Gastrocnemius medialis (tissue), 4 donors: ENCODE results near the gene NMBR. TPM values are rescaled to one million over a fixed set of nuclear protein-coding genes. Genes with fewer than 3 reads are reported as not detected.
"Not testable (repeated sequence)": the region's sequence is repeated elsewhere in the genome, so short reads cannot be mapped to it uniquely, and the experiment has no call there.

Experiments used
- ATAC-seq, 2 donors: fragments of 150-250 bp; one replicate each; pipeline ENCODE4 v1.9.1; 2016
- DNase-seq, 2 donors: peaks; one replicate each; pipeline ENCODE4 v3.0.0-alpha.2; 2019
- H3K27ac ChIP-seq, 4 donors: fragments of 200-600 bp; sonication (generic); 1 replicate in 1 of 4; 2 replicates in 3 of 4; pipeline ENCODE4 v1.5.1; 2016 to 2018; ENCODE audit warnings: mild to moderate bottlenecking in 2 of 4, moderate library complexity in 1 of 4
- H3K27me3 ChIP-seq, 3 donors: fragments of 200-600 bp; sonication (generic) in 2 of 3; 1 replicate in 1 of 3; 2 replicates in 2 of 3; pipeline versions ENCODE4 v1.5.1 to v1.6.0; 2016 to 2019; ENCODE audit warnings: mild to moderate bottlenecking in 1 of 3, moderate library complexity in 1 of 3
- H3K36me3 ChIP-seq, 2 donors: fragments of 200-600 bp; sonication (generic) in 1 of 2; one replicate each; pipeline ENCODE4 v1.5.1; 2017 to 2018
- H3K4me1 ChIP-seq, 2 donors: fragments of 200-600 bp; sonication (generic) in 1 of 2; one replicate each; pipeline ENCODE4 v1.5.1; 2016 to 2017; ENCODE audit warnings: mild to moderate bottlenecking in 2 of 2
- H3K4me3 ChIP-seq, 4 donors: fragments of 200-600 bp; sonication (generic) in 3 of 4; 1 replicate in 1 of 4; 2 replicates in 3 of 4; pipeline ENCODE4 v1.5.1; 2016 to 2019; ENCODE audit warnings: mild to moderate bottlenecking in 2 of 4
- H3K9me3 ChIP-seq, 3 donors: fragments of 200-600 bp; sonication (generic) in 2 of 3; 1 replicate in 1 of 3; 2 replicates in 2 of 3; pipeline ENCODE4 v1.5.1; 2016 to 2019
- CTCF ChIP-seq, 5 experiments: fragments of 450-650 bp in 3 of 5; fragments of 200-600 bp in 2 of 5; sonication (generic) in 2 of 5; IDR thresholded peaks in 4 of 5; conservative IDR thresholded peaks in 1 of 5; 1 replicate in 4 of 5; 2 replicates in 1 of 5; pipeline ENCODE4 v1.5.1; 2016 to 2019; ENCODE audit warnings: antibody characterized with exemption in 5 of 5, mild to moderate bottlenecking in 3 of 5, moderate library complexity in 3 of 5
- POLR2A ChIP-seq, 2 donors: fragments of 450-650 bp; IDR thresholded peaks; one replicate each; pipeline ENCODE4 v1.6.1; 2017; ENCODE audit warnings: antibody characterized with exemption in 2 of 2, mild to moderate bottlenecking in 2 of 2, moderate library complexity in 2 of 2
- in situ Hi-C, 4 donors: fragments of 200-750 bp; cut with MboI; loops; one replicate each; pipeline versions ENCODE4 v1.15.0 to v1.8.0; 2017; ENCODE audit warnings: low sequenced_read_pairs in 4 of 4
- intact Hi-C: fragments of 100-400 bp; cut with DNase I; formaldehyde crosslinking; loops from one replicate; pipeline ENCODE4 v1.15.1; 2023; ENCODE audit warnings: low total_unique reads
- total RNA-seq, 4 donors: library from RNA; depleted of rRNA; stranded (reverse); fragments of >200 nt; gene quantifications; one replicate each; pipeline versions ENCODE4 v1.1.0 to v1.2.3, GENCODE V29; 2016

Gene NMBR
- total RNA-seq, 4 donors from 2014 or later: 0.23 TPM; not detected in 3

GRCh38 chr6:142030115-142030619 lies 116.8 kb downstream of the NMBR start:
- Histone ChIP-seq H3K9me3 (no peaks in the 10 kb centered on the region), H3K4me3 (no peak overlapping the region), H3K4me1 (no peaks in the 10 kb centered on the region), H3K36me3 (no peaks in the 10 kb centered on the region), H3K27me3 (no peaks in the 10 kb centered on the region), H3K27ac (no peak overlapping the region)
- no peak for DNase-seq
- ATAC-seq: no peak
- in situ Hi-C loops: no loop called here
- intact Hi-C loops: no loop called here
- TF ChIP-seq POLR2A (IDR thresholded peaks at IDR 0.05) (no peak), CTCF (IDR thresholded peaks at IDR 0.05 in 4 of 5, conservative IDR thresholded peaks at IDR 0.05 in 1 of 5) (no peak)

DNA sequence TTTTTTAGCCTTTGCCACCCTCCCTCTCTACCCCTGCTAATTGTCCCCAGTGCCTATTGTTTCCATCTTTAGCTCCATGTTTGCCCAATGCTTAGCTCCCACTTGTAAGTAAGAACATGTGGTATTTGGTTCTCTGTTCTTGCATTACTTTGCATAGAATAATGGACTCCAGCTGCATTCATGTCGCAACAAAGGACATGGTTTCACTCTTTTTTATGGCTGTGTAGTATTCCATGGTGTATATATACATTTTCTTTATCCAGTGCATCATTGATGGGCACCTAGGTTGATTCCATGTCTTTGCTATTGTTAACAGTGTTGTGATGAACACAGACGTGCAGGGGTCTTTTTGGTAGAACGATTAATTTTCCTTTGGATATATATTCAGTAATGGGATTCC lies 118.4 kb downstream of the NMBR start:
- H3K9me3 ChIP-seq: no peaks in the 10 kb centered on the region
- intact Hi-C loops: no loop called here
- no peaks in the 10 kb centered on the region for H3K27me3 ChIP-seq
- ATAC-seq: no peak
- H3K4me3 ChIP-seq: no peak overlapping the region
- in situ Hi-C loops: no loop called here
- H3K36me3 ChIP-seq: no peaks in the 10 kb centered on the region
- no peak for TF ChIP-seq POLR2A (IDR thresholded peaks at IDR 0.05)
- TF ChIP-seq CTCF (IDR thresholded peaks at IDR 0.05 in 4 of 5, conservative IDR thresholded peaks at IDR 0.05 in 1 of 5): no peak
- no peak overlapping the region for H3K27ac ChIP-seq
- no peak for DNase-seq
- no peaks in the 10 kb centered on the region for H3K4me1 ChIP-seq

- H3K4me1 ChIP-seq, in situ Hi-C loops, DNase-seq, H3K36me3 ChIP-seq, H3K27me3 ChIP-seq, ATAC-seq, H3K27ac ChIP-seq, H3K4me3 ChIP-seq, intact Hi-C loops, H3K9me3 ChIP-seq: not testable (repeated sequence)
Measured at GRCh38 chr6:142027804-142028203, 119.1 kb downstream of the NMBR start.

DNA sequence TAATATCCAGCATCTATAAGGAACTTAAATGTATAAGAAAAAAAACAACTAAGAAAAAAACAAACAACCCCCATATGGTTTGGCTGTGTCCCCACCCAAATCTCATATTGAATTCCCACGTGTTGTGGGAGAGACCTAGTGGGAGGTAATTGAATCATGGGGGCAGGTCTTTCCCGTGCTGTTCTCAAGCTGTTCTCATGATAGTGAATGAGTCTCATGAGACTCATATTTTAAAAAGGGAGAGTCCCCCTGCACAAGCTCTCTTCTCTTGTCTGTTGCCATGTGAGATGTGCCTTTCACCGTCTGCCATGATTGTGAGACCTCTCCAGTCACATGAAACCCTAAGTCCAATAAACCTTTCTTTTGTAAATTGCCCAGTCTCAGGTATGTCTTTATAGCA lies 119.8 kb downstream of the NMBR start:
- Histone ChIP-seq H3K27me3 (no peaks in the 10 kb centered on the region), H3K36me3 (no peaks in the 10 kb centered on the region), H3K9me3 (no peaks in the 10 kb centered on the region), H3K4me1 (no peaks in the 10 kb centered on the region), H3K27ac (no peak overlapping the region), H3K4me3 (no peak overlapping the region)
- no peak for TF ChIP-seq CTCF (IDR thresholded peaks at IDR 0.05 in 4 of 5, conservative IDR thresholded peaks at IDR 0.05 in 1 of 5)
- no peak for TF ChIP-seq POLR2A (IDR thresholded peaks at IDR 0.05)
- in situ Hi-C loops: no loop called here
- intact Hi-C loops: no loop called here
- ATAC-seq (no peak), DNase-seq (no peak)

GRCh38 chr6:142026471-142026870 lies 120.5 kb downstream of the NMBR start:
- no peaks in the 10 kb centered on the region for H3K9me3 ChIP-seq
- no peaks in the 10 kb centered on the region for H3K4me1 ChIP-seq
- intact Hi-C loops (no loop called here), in situ Hi-C loops (no loop called here)
- no peaks in the 10 kb centered on the region for H3K36me3 ChIP-seq
- TF ChIP-seq CTCF (IDR thresholded peaks at IDR 0.05 in 4 of 5, conservative IDR thresholded peaks at IDR 0.05 in 1 of 5): no peak
- no peak for TF ChIP-seq POLR2A (IDR thresholded peaks at IDR 0.05)
- DNase-seq (no peak), ATAC-seq (no peak)
- H3K27me3 ChIP-seq: no peaks in the 10 kb centered on the region
- H3K27ac ChIP-seq: no peak overlapping the region
- no peak overlapping the region for H3K4me3 ChIP-seq

Other genes with a start within 250 kb of the NMBR start
- gene GJE1, start 14.2 kb downstream of the NMBR start, total RNA-seq: not detected
- 10 to 100 TPM; 74.4 to 89.3 (median 77.3) TPM for gene VTA1, start 141 bp upstream of the NMBR start, total RNA-seq
- gene ADGRG6, start 154.9 kb upstream of the NMBR start, total RNA-seq: 1 to 10 TPM; 1.5 to 6.0 (median 3.2) TPM